H9 (cell line): ENCODE results near the gene TBXAS1. TPM values are rescaled to one million over a fixed set of nuclear protein-coding genes. Genes with fewer than 3 reads are reported as not detected.

ENCODE experiments used
- DNase-seq: peaks from one replicate; pipeline ENCODE4 v3.0.0-alpha.2; 2017
- H2AFZ ChIP-seq: one replicate; pipeline ENCODE4 v1.6.1; 2013; ENCODE audit warnings: mild to moderate bottlenecking, low read length, control low read depth, moderate library complexity
- H2AK5ac ChIP-seq: 2 replicates; pipeline ENCODE4 v1.6.1; 2013; ENCODE audit warnings: low read length, control low read depth, mixed read lengths; ENCODE audit not compliant: insufficient read length
- H2BK120ac ChIP-seq: one replicate; pipeline ENCODE4 v1.6.1; 2013; ENCODE audit warnings: low read depth, mild to moderate bottlenecking, low read length, control low read depth, inconsistent platforms; ENCODE audit not compliant: poor library complexity, severe bottlenecking
- H2BK12ac ChIP-seq: 2 replicates; pipeline ENCODE4 v1.6.1; 2013; ENCODE audit warnings: low read length, control low read depth, mixed read lengths, low read depth; ENCODE audit not compliant: insufficient read length
- H2BK15ac ChIP-seq: 2 replicates; pipeline ENCODE4 v1.6.1; 2013; ENCODE audit warnings: low read depth, low read length, control low read depth
- H2BK20ac ChIP-seq: one replicate; pipeline ENCODE4 v1.6.1; 2013; ENCODE audit warnings: low read depth, mild to moderate bottlenecking, low read length, control low read depth, inconsistent platforms; ENCODE audit not compliant: poor library complexity, severe bottlenecking
- H2BK5ac ChIP-seq: 2 replicates; pipeline ENCODE4 v1.6.1; 2013; ENCODE audit warnings: low read length, control low read depth, mixed read lengths; ENCODE audit not compliant: insufficient read length
- H3K14ac ChIP-seq: 2 replicates; pipeline ENCODE4 v1.6.1; 2013; ENCODE audit warnings: low read length, control low read depth; ENCODE audit not compliant: insufficient read depth
- H3K18ac ChIP-seq: 2 replicates; pipeline ENCODE4 v1.6.1; 2013; ENCODE audit warnings: low read depth, mild to moderate bottlenecking, mixed read lengths, low read length, control low read depth; ENCODE audit not compliant: insufficient read length
- H3K23ac ChIP-seq: 2 replicates; pipeline ENCODE4 v1.6.1; 2013; ENCODE audit warnings: low read length, control low read depth, mixed read lengths, low read depth; ENCODE audit not compliant: insufficient read length
- H3K23me2 ChIP-seq: 2 replicates; pipeline ENCODE4 v1.6.1; 2013; ENCODE audit warnings: low read depth, mild to moderate bottlenecking, mixed read lengths, low read length, control low read depth; ENCODE audit not compliant: insufficient read length, poor library complexity, severe bottlenecking
- H3K27ac ChIP-seq: 2 replicates; pipeline ENCODE4 v1.5.1; 2013; ENCODE audit warnings: low read length, control low read depth, mixed read lengths, low read depth; ENCODE audit not compliant: insufficient read length
- H3K27me3 ChIP-seq: 2 replicates; pipeline ENCODE4 v1.6.1; 2013; ENCODE audit warnings: low read length, control low read depth, inconsistent platforms; ENCODE audit not compliant: insufficient read depth
- H3K4ac ChIP-seq: 2 replicates; pipeline ENCODE4 v1.6.1; 2013; ENCODE audit warnings: low read depth, mild to moderate bottlenecking, control low read depth, inconsistent platforms, low read length, moderate library complexity
- H3K4me1 ChIP-seq: 2 replicates; pipeline ENCODE4 v1.6.1; 2013; ENCODE audit warnings: low read length, control low read depth, inconsistent platforms; ENCODE audit not compliant: insufficient read depth
- H3K4me2 ChIP-seq: 2 replicates; pipeline ENCODE4 v1.6.1; 2013; ENCODE audit warnings: low read length, control low read depth, mixed read lengths; ENCODE audit not compliant: insufficient read length, insufficient read depth
- H3K56ac ChIP-seq: 2 replicates; pipeline ENCODE4 v1.6.1; 2013; ENCODE audit warnings: low read depth, mild to moderate bottlenecking, mixed read lengths, low read length, control low read depth; ENCODE audit not compliant: insufficient read length
- H3K79me1 ChIP-seq: 2 replicates; pipeline ENCODE4 v1.6.1; 2013; ENCODE audit warnings: low read depth, mild to moderate bottlenecking, moderate library complexity, low read length, control low read depth, inconsistent platforms; ENCODE audit not compliant: insufficient read depth, poor library complexity, severe bottlenecking
- H3K79me2 ChIP-seq: 2 replicates; pipeline ENCODE4 v1.6.1; 2013; ENCODE audit warnings: low read length, control low read depth, inconsistent platforms; ENCODE audit not compliant: insufficient read depth
- H3K9ac ChIP-seq: 2 replicates; pipeline ENCODE4 v1.6.1; 2013; ENCODE audit warnings: low read length, control low read depth, mixed read lengths; ENCODE audit not compliant: insufficient read length; ENCODE audit errors: extremely low read depth
- H3K9me3 ChIP-seq: one replicate; pipeline ENCODE4 v1.6.1; 2013; ENCODE audit warnings: low read depth, low read length, inconsistent platforms; ENCODE audit not compliant: control insufficient read depth
- H3T11ph ChIP-seq: one replicate; pipeline ENCODE4 v1.6.1; 2013; ENCODE audit warnings: mild to moderate bottlenecking, low read length, control low read depth, inconsistent platforms
- H4K20me1 ChIP-seq: one replicate; pipeline ENCODE4 v1.6.1; 2013; ENCODE audit not compliant: control insufficient read depth, insufficient read length, insufficient read depth
- H4K5ac ChIP-seq: 2 replicates; pipeline ENCODE4 v1.6.1; 2013; ENCODE audit warnings: low read depth, mild to moderate bottlenecking, mixed read lengths, low read length, control low read depth; ENCODE audit not compliant: insufficient read length
- H4K8ac ChIP-seq: replicated peaks from 2 replicates; pipeline ENCODE4 v1.6.1; 2013; ENCODE audit warnings: low read length, control low read depth, mixed read lengths, low read depth; ENCODE audit not compliant: insufficient read length
- H4K91ac ChIP-seq: 2 replicates; pipeline ENCODE4 v1.6.1; 2013; ENCODE audit warnings: low read depth, mild to moderate bottlenecking, moderate library complexity, mixed read lengths, low read length, control low read depth; ENCODE audit not compliant: insufficient read length
- H3K27ac Mint-ChIP-seq, 3 experiments: 2 replicates in 2 of 3; 3 replicates in 1 of 3; pipeline ENCODE4 v1.8.0; 2020 to 2021; ENCODE audit warnings: mixed read lengths in 3 of 3, mild to moderate bottlenecking in 1 of 3, moderate library complexity in 1 of 3
- H3K27me3 Mint-ChIP-seq: 2 replicates; pipeline ENCODE4 v1.8.0; 2021; ENCODE audit warnings: low read depth, mild to moderate bottlenecking, moderate library complexity, mixed read lengths
- H3K36me3 Mint-ChIP-seq, 3 experiments: 2 replicates in 2 of 3; 3 replicates in 1 of 3; pipeline ENCODE4 v1.8.0; 2020 to 2021; ENCODE audit warnings: low read depth in 3 of 3, mixed read lengths in 3 of 3; ENCODE audit not compliant: insufficient read depth in 1 of 3
- H3K4me1 Mint-ChIP-seq, 2 experiments: 2 replicates each; pipeline ENCODE4 v1.8.0; 2020; ENCODE audit warnings: mixed read lengths in 2 of 2
- H3K4me3 Mint-ChIP-seq, 2 experiments: 2 replicates in 1 of 2; 3 replicates in 1 of 2; pipeline ENCODE4 v1.8.0; 2020 to 2021; ENCODE audit warnings: mild to moderate bottlenecking in 2 of 2, mixed read lengths in 2 of 2, moderate library complexity in 1 of 2
- H3K9me3 Mint-ChIP-seq, 2 experiments: 2 replicates in 1 of 2; 3 replicates in 1 of 2; pipeline ENCODE4 v1.8.0; 2020; ENCODE audit warnings: mild to moderate bottlenecking in 2 of 2, mixed read lengths in 2 of 2, moderate library complexity in 1 of 2
- WGBS: extraction: QIAGEN DNeasy Blood & Tissue Kit; methylation state at CpG from one replicate; pipeline ENCODE4 v1.1.7; 2013; ENCODE audit warnings: missing lambda C conversion rate, low lambda C conversion rate, mixed read lengths; ENCODE audit not compliant: insufficient read length; ENCODE audit errors: extremely low coverage; 5-methylcytosine and 5-hydroxymethylcytosine counted together
- total RNA-seq: library from RNA; stranded (reverse); gene quantifications from 2 replicates; pipeline ENCODE4 v1.2.1, GENCODE V29; 2021
- TF ChIP-seq, protein P1 (sequence below): fragments of 200-600 bp; sonication (generic); conservative IDR thresholded peaks from 3 replicates; pipeline ENCODE4 v1.8.0; 2021; ENCODE audit warnings: antibody characterized with exemption, mild to moderate bottlenecking

The TBXAS1 gene
- total RNA-seq, 1 experiment from 2014 or later = 0.39 TPM

DNA sequence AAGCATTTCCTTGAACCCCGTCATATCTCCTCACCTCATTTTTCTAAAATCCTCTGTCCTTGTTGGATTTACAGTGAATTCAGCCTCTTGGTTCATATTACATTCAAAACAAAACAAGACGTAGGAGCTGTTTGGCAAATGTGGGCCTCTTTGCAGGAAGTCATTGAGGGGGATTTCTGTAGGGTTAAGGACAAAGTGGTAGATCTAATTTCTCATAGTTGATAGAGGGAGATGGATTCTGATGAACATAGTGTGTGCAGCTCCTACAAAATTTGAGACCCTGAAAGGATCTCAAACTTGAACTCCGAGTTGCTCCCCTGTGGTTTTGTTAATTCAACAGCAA is 682 bp downstream of the TBXAS1 start:
- Histone ChIP-seq H2AK5ac (no peak overlapping the region), H3K23ac (no peak overlapping the region), H2BK120ac (no peak overlapping the region), H3K9ac (no peak overlapping the region), H2AFZ (no peak overlapping the region), H3K23me2 (no peaks in the 10 kb centered on the region), H4K8ac (no peak overlapping the region), H4K20me1 (no peaks in the 10 kb centered on the region), H3K27me3 (no peaks in the 10 kb centered on the region), H4K5ac (no peak overlapping the region), H3K56ac (no peak overlapping the region), H3K27ac (no peak overlapping the region), H3K4ac (no peak overlapping the region), H3K14ac (no peak overlapping the region), H2BK5ac (no peak overlapping the region), H3K4me1 (no peaks in the 10 kb centered on the region), H3K79me2 (no peaks in the 10 kb centered on the region), H3K4me2 (no peak overlapping the region), H3K18ac (no peak overlapping the region), H3T11ph (no peak overlapping the region), H3K79me1 (no peaks in the 10 kb centered on the region), H3K9me3 (no peaks in the 10 kb centered on the region), H2BK20ac (no peak overlapping the region), H2BK12ac (no peak overlapping the region), H4K91ac (no peak overlapping the region), H2BK15ac (no peak overlapping the region)
- H3K9me3 Mint-ChIP-seq = peaks cover 13 to 16% of the 10 kb centered on the region in 2 experiments; a peak in 4 of 5 replicates
- H3K4me1 Mint-ChIP-seq = peaks cover 7% of the 10 kb centered on the region in 2 experiments
- no CpG with 5 or more reads among the region's 3 CpGs for WGBS
- TF ChIP-seq, protein P1, sequence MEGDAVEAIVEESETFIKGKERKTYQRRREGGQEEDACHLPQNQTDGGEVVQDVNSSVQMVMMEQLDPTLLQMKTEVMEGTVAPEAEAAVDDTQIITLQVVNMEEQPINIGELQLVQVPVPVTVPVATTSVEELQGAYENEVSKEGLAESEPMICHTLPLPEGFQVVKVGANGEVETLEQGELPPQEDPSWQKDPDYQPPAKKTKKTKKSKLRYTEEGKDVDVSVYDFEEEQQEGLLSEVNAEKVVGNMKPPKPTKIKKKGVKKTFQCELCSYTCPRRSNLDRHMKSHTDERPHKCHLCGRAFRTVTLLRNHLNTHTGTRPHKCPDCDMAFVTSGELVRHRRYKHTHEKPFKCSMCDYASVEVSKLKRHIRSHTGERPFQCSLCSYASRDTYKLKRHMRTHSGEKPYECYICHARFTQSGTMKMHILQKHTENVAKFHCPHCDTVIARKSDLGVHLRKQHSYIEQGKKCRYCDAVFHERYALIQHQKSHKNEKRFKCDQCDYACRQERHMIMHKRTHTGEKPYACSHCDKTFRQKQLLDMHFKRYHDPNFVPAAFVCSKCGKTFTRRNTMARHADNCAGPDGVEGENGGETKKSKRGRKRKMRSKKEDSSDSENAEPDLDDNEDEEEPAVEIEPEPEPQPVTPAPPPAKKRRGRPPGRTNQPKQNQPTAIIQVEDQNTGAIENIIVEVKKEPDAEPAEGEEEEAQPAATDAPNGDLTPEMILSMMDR = no peak
- no peak for DNase-seq
- no peak overlapping the region for H3K4me3 Mint-ChIP-seq
- H3K27ac Mint-ChIP-seq = no peak overlapping the region
- peaks cover 0 to 6% (median 4%) of the 10 kb centered on the region in 3 experiments; a peak in 5 of 7 replicates for H3K36me3 Mint-ChIP-seq
- peaks cover 7% of the 10 kb centered on the region for H3K27me3 Mint-ChIP-seq
